Measurements from ENCODE around the gene CAPN7.

CAPN7 gene

GRCh38 chr3:15217011-15217671 is 11.1 kb downstream of the CAPN7 start:
- Mint-ChIP-seq H3K4me3 (no peak overlapping the region), H3K27ac (no peak overlapping the region), H3K27me3 (no peaks in the 10 kb centered on the region), H3K9me3 (no peaks in the 10 kb centered on the region), H3K36me3 (peaks cover 63% of the 10 kb centered on the region), H3K4me1 (peaks cover 9% of the 10 kb centered on the region)
- ATAC-seq, result no peak

DNA sequence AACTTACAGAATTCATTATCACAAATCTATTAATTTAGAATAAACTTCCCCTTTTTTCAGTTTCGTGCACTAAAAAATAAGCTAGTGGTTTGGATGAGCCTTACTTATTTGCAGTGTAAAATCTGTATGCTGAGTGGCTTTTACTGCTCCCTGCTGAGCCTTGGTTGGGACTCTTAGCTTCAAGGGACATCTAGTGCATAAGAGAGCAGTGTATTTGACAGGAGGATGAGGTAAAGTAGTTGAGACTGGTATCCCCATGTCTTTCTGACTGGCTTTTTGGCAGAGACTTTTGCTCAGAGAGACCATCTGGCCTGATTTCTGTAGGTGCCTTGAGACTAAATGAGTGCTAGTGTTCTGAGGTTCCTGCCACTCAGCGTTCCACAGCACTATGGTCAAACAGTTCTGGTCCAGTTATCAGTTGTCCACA is 11.8 kb downstream of the CAPN7 start:
- no peak overlapping the region for H3K27ac Mint-ChIP-seq

DNA sequence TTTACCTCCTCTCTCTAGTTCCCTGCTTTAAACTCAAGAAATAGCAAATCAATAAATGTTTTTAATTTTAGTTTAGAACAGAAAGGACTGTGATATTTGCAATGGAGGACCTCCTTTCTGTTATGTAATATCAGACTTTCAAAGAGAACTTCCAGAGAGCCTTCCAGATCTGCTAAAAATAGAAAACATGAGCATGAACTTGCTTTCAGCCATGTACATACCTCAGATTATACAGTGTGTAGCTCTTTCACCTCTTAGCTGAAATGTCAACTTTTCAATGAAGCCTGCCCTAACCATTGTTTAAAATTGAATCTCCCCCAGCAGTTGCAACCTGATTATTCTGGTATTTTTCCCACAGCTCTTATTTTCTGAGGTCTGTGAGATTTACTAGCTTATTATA is 12.6 kb downstream of the CAPN7 start:
- Mint-ChIP-seq H3K27ac (peak overlapping the region; percentile 19), H3K4me3 (no peak overlapping the region), H3K4me1 (peaks cover 6% of the 10 kb centered on the region), H3K36me3 (peaks cover 61% of the 10 kb centered on the region), H3K27me3 (no peaks in the 10 kb centered on the region), H3K9me3 (no peaks in the 10 kb centered on the region)
- no peak for ATAC-seq

More for the DNA sequence above, 11.8 kb downstream of the CAPN7 start:
- H3K4me3 Mint-ChIP-seq, result no peak overlapping the region
- H3K9me3 Mint-ChIP-seq, result no peaks in the 10 kb centered on the region
- ATAC-seq, result no peak
- no peaks in the 10 kb centered on the region for H3K27me3 Mint-ChIP-seq
- peaks cover 63% of the 10 kb centered on the region for H3K36me3 Mint-ChIP-seq
- H3K4me1 Mint-ChIP-seq, result peaks cover 6% of the 10 kb centered on the region

DNA sequence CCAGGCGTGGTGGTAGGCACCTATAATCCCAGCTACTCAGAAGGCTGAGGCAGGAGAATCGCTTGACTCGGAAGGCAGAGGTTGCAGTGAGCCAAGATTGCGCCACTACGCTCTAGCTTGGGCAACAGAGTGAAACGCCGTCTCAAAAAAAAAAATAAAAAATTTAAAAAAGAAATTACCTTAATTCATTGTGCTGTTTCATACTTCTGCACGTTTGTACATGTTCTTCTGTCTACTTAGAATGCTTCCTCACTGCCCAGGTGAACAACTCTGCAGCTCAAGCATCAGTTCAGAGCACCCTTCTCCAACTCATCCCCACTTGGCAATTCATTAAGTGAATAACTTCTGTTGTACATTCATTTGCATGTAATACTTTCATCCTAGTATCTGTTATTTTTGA is 14.0 kb downstream of the CAPN7 start:
- no peak for ATAC-seq
- Mint-ChIP-seq H3K36me3 (peaks cover 52% of the 10 kb centered on the region), H3K27ac (no peak overlapping the region), H3K9me3 (no peaks in the 10 kb centered on the region), H3K27me3 (no peaks in the 10 kb centered on the region), H3K4me3 (no peak overlapping the region), H3K4me1 (no peaks in the 10 kb centered on the region)

GRCh38 chr3:15220661-15221060 is 14.6 kb downstream of the CAPN7 start:
- no peak overlapping the region for H3K4me3 Mint-ChIP-seq
- ATAC-seq, result no peak
- no peaks in the 10 kb centered on the region for H3K4me1 Mint-ChIP-seq
- H3K27ac Mint-ChIP-seq, result no peak overlapping the region
- no peaks in the 10 kb centered on the region for H3K9me3 Mint-ChIP-seq
- H3K27me3 Mint-ChIP-seq, result no peaks in the 10 kb centered on the region
- peaks cover 46% of the 10 kb centered on the region for H3K36me3 Mint-ChIP-seq

DNA sequence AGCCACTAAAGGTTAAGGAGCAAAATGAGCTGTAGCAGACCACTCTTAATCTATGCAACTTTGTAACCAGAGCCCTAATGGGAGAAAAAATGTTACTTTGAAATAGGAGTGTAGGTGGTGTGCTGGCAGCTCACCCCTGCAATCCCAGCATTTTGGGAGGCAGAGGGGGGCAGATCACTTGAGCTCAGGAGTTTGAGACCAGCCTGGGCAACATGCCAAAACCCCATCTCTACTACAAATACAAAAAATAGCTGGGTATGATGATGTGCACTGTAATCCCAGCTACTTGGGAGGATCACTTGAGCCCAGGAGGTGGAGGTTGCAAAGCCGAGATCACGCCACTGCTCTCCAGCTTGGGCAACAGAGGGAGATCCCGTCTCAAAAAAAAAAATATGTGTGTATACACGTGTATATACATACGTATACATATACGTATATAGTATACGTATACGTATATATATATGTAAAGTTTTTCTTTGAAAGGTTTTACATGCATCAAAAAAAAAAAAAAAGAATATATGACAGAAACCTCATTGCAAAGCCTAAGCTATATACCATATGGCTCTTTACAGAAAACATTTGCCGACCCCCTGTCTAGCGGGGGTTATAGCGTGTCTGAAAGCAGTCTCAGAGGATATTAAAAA is 15.7 kb downstream of the CAPN7 start:
- no peak overlapping the region for H3K27ac Mint-ChIP-seq
- no peaks in the 10 kb centered on the region for H3K27me3 Mint-ChIP-seq
- no peaks in the 10 kb centered on the region for H3K9me3 Mint-ChIP-seq
- no peak overlapping the region for H3K4me3 Mint-ChIP-seq
- peaks cover 40% of the 10 kb centered on the region for H3K36me3 Mint-ChIP-seq
- ATAC-seq, result no peak
- H3K4me1 Mint-ChIP-seq, result no peaks in the 10 kb centered on the region

- Mint-ChIP-seq H3K27me3 (no peaks in the 10 kb centered on the region), H3K4me3 (no peak overlapping the region), H3K9me3 (no peaks in the 10 kb centered on the region), H3K27ac (no peak overlapping the region), H3K4me1 (no peaks in the 10 kb centered on the region), H3K36me3 (peaks cover 37% of the 10 kb centered on the region)
- ATAC-seq, result no peak
These were observed 17.9 kb downstream of the CAPN7 start for GRCh38 chr3:15223685-15224572.

GRCh38 chr3:15228147-15228546 is 22.1 kb downstream of the CAPN7 start:
- peaks cover 16% of the 10 kb centered on the region for H3K36me3 Mint-ChIP-seq
- no peak overlapping the region for H3K4me3 Mint-ChIP-seq
- no peak overlapping the region for H3K27ac Mint-ChIP-seq

GRCh38 chr3:15229262-15229661 is 23.2 kb downstream of the CAPN7 start:
- no peak overlapping the region for H3K4me3 Mint-ChIP-seq
- H3K27me3 Mint-ChIP-seq, result no peaks in the 10 kb centered on the region
- no peak overlapping the region for H3K27ac Mint-ChIP-seq
- peaks cover 21% of the 10 kb centered on the region for H3K36me3 Mint-ChIP-seq
- H3K9me3 Mint-ChIP-seq, result no peaks in the 10 kb centered on the region
- no peaks in the 10 kb centered on the region for H3K4me1 Mint-ChIP-seq
- ATAC-seq, result no peak

More at GRCh38 chr3:15228147-15228546, 22.1 kb downstream of the CAPN7 start:
- ATAC-seq, result no peak
- no peaks in the 10 kb centered on the region for H3K4me1 Mint-ChIP-seq
- no peaks in the 10 kb centered on the region for H3K9me3 Mint-ChIP-seq
- no peaks in the 10 kb centered on the region for H3K27me3 Mint-ChIP-seq

- Mint-ChIP-seq H3K4me1 (no peaks in the 10 kb centered on the region), H3K36me3 (peaks cover 22% of the 10 kb centered on the region), H3K27me3 (no peaks in the 10 kb centered on the region), H3K4me3 (no peak overlapping the region), H3K9me3 (no peaks in the 10 kb centered on the region), H3K27ac (no peak overlapping the region)
- peak; percentile 53 for ATAC-seq
These were observed 35.3 kb downstream of the CAPN7 start for GRCh38 chr3:15241341-15241740.

DNA sequence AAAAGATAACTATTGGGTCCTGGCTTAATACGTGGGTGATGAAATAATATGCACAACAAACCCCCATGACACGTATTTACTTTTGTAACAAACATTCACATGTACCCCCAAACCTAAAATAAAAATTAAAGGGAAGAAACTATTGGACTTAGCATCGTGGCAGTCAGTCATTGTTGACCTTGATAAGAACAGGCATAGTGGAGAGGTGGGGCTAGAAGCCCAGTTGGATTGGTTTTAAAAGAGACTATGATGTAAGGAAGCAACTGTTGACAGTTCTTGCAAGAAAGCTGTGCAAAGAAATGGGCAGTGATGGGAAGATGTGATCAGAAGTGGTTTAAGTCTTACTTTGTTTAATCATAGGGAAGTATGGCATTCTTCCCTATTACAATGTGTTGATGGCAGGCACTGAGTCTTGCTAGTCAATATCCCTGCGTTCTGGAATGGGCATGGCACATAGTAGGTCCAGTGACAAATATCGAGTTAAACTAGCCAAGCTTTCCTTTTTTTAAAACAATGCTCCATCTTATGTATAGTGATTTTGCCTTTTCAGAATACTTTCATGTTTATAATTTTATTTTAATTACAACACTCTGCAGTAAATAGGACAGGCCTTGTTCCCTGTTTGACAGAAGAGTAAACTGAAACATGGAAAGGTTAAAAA is 37.9 kb downstream of the CAPN7 start:
- Mint-ChIP-seq H3K36me3 (peaks cover 30% of the 10 kb centered on the region), H3K9me3 (no peaks in the 10 kb centered on the region), H3K27ac (peak overlapping the region; percentile 2), H3K4me1 (no peaks in the 10 kb centered on the region), H3K4me3 (no peak overlapping the region), H3K27me3 (no peaks in the 10 kb centered on the region)
- no peak for ATAC-seq

GRCh38 chr3:15246186-15246585 is 40.1 kb downstream of the CAPN7 start:
- Mint-ChIP-seq H3K9me3 (no peaks in the 10 kb centered on the region), H3K27ac (no peak overlapping the region), H3K4me3 (no peak overlapping the region), H3K36me3 (peaks cover 26% of the 10 kb centered on the region), H3K4me1 (no peaks in the 10 kb centered on the region), H3K27me3 (no peaks in the 10 kb centered on the region)
- ATAC-seq, result no peak

- Mint-ChIP-seq H3K4me1 (peaks cover 6% of the 10 kb centered on the region), H3K36me3 (peaks cover 40% of the 10 kb centered on the region), H3K4me3 (no peak overlapping the region), H3K27me3 (no peaks in the 10 kb centered on the region), H3K9me3 (no peaks in the 10 kb centered on the region), H3K27ac (peak overlapping the region; percentile 73)
- no peak for ATAC-seq
These were observed 47.1 kb downstream of the CAPN7 start for GRCh38 chr3:15253023-15253697.

DNA sequence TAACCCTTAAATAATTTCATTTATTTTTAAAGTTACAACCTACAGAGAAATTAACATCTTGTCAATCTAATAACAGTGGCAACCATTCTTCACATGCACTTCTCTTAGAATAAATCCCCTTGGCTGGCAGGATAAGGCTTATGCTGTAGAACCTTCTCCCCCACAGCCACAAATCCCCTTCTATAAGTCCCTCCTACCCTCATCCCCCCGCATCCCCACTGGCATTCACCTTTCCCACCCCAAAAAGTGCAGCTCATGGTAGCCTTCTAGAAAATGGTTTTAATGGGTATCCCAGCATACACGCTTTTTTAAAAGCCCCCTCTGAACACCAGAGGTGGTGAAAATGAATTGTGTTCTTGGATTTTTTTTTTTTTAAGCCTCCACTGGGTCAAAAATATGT is 49.2 kb downstream of the CAPN7 start:
- Mint-ChIP-seq H3K27ac (peak overlapping the region; percentile 24), H3K9me3 (no peaks in the 10 kb centered on the region), H3K4me3 (no peak overlapping the region), H3K4me1 (peaks cover 6% of the 10 kb centered on the region), H3K36me3 (peaks cover 49% of the 10 kb centered on the region), H3K27me3 (no peaks in the 10 kb centered on the region)
- ATAC-seq, result no peak
